Activated CD4-positive, alpha-beta T cell treated with anti-CD3 and anti-CD28 coated beads for 4 hours (primary cell): ENCODE results near the gene PGRMC1.
"Not testable (repeated sequence)": the region's sequence is repeated elsewhere in the genome, so short reads cannot be mapped to it uniquely, and the experiment has no call there.

Experiments
- DNase-seq, 2 donors: peaks; one replicate each; pipeline ENCODE4 v3.0.0-alpha.2; 2020

PGRMC1 gene

GRCh38 chrX:119235872-119236622, at the start of gene PGRMC1:
TSS of gene PGRMC1 (plus strand) at chrX:119236285. CDS start at chrX:119236364, 79 bp downstream.
- DNase-seq, result peak; percentile 70 to 76

GRCh38 chrX:119186763-119187162, 49.3 kb upstream of the PGRMC1 start:
- no peak for DNase-seq

GRCh38 chrX:119187298-119187697, 48.8 kb upstream of the PGRMC1 start:
- DNase-seq, result no peak

GRCh38 chrX:119189115-119189514, 47.0 kb upstream of the PGRMC1 start:
- no peak for DNase-seq

GRCh38 chrX:119189595-119189994, 46.5 kb upstream of the PGRMC1 start:
- DNase-seq, result no peak

GRCh38 chrX:119190091-119190681, 45.9 kb upstream of the PGRMC1 start:
- DNase-seq, result no peak

GRCh38 chrX:119190831-119191230, 45.3 kb upstream of the PGRMC1 start:
- no peak for DNase-seq

GRCh38 chrX:119194621-119195020, 41.5 kb upstream of the PGRMC1 start:
- DNase-seq, result no peak

- no peak for DNase-seq
These were observed 34.5 kb upstream of the PGRMC1 start for GRCh38 chrX:119201570-119201969.

GRCh38 chrX:119206203-119206602, 29.9 kb upstream of the PGRMC1 start:
- DNase-seq, result no peak

GRCh38 chrX:119207483-119207882, 28.6 kb upstream of the PGRMC1 start:
- not testable (repeated sequence) for DNase-seq

GRCh38 chrX:119208401-119209057, 27.6 kb upstream of the PGRMC1 start:
- no peak for DNase-seq

GRCh38 chrX:119210931-119211648, 25.0 kb upstream of the PGRMC1 start:
- DNase-seq, result not testable (repeated sequence)

- DNase-seq, result no peak
These were observed 24.5 kb upstream of the PGRMC1 start for GRCh38 chrX:119211649-119212014.

GRCh38 chrX:119218198-119218597, 17.9 kb upstream of the PGRMC1 start:
- DNase-seq, result no peak

GRCh38 chrX:119222932-119223331, 13.2 kb upstream of the PGRMC1 start:
- no peak for DNase-seq

- no peak for DNase-seq
These were observed 12.3 kb upstream of the PGRMC1 start for GRCh38 chrX:119223783-119224182.

GRCh38 chrX:119226446-119226845, 9.6 kb upstream of the PGRMC1 start:
- DNase-seq, result no peak

GRCh38 chrX:119228512-119229252, 7.4 kb upstream of the PGRMC1 start:
- DNase-seq, result no peak

GRCh38 chrX:119229253-119229615, 6.9 kb upstream of the PGRMC1 start:
- DNase-seq, result no peak

GRCh38 chrX:119230850-119231249, 5.2 kb upstream of the PGRMC1 start:
- no peak for DNase-seq

GRCh38 chrX:119231936-119232445, 4.1 kb upstream of the PGRMC1 start:
- DNase-seq, result no peak
